Neural progenitor cell (in vitro differentiated cells): ENCODE data around the gene HSPA2. TPM values are rescaled to one million over a fixed set of nuclear protein-coding genes. Genes with fewer than 3 reads are reported as not detected.
"Not testable (repeated sequence)": the region's sequence is repeated elsewhere in the genome, so short reads cannot be mapped to it uniquely, and the experiment has no call there.

Experiments used
- DNase-seq: peaks from one replicate; pipeline ENCODE4 v3.0.0-alpha.2; 2016; ENCODE audit warnings: low spot score
- H2AFZ ChIP-seq: fragments of 200-600 bp; sonication (generic); replicated peaks from 2 replicates; pipeline ENCODE4 v1.6.1; 2016; ENCODE audit warnings: antibody characterized with exemption
- H3F3A ChIP-seq: fragments of 200-600 bp; sonication (generic); 2 replicates; pipeline ENCODE4 v1.6.1; 2016; ENCODE audit warnings: antibody characterized with exemption, low read depth
- H3K27ac ChIP-seq: fragments of 200-600 bp; sonication (generic); 2 replicates; pipeline ENCODE4 v1.5.1; 2016; ENCODE audit warnings: mild to moderate bottlenecking
- H3K27me3 ChIP-seq: fragments of 200-600 bp; sonication (generic); 2 replicates; pipeline ENCODE4 v1.6.1; 2016; ENCODE audit warnings: mild to moderate bottlenecking, moderate library complexity
- H3K36me3 ChIP-seq: fragments of 200-600 bp; sonication (generic); 2 replicates; pipeline ENCODE4 v1.5.1; 2016
- H3K4me1 ChIP-seq: fragments of 200-600 bp; sonication (generic); 2 replicates; pipeline ENCODE4 v1.6.1; 2016; ENCODE audit warnings: mixed run types
- H3K4me2 ChIP-seq: fragments of 200-600 bp; sonication (generic); 2 replicates; pipeline ENCODE4 v1.6.1; 2016
- H3K4me3 ChIP-seq: fragments of 200-600 bp; sonication (generic); 2 replicates; pipeline ENCODE4 v1.5.1; 2016
- H3K79me2 ChIP-seq: fragments of 200-600 bp; sonication (generic); 2 replicates; pipeline ENCODE4 v1.6.1; 2016; ENCODE audit warnings: low read depth
- H3K9ac ChIP-seq: fragments of 200-600 bp; sonication (generic); 2 replicates; pipeline ENCODE4 v1.6.1; 2016
- H3K9me3 ChIP-seq: fragments of 200-600 bp; sonication (generic); 2 replicates; pipeline ENCODE4 v1.5.1; 2016; ENCODE audit warnings: low read depth
- H4K20me1 ChIP-seq: fragments of 200-600 bp; sonication (generic); 2 replicates; pipeline ENCODE4 v1.6.1; 2016; ENCODE audit warnings: low read depth
- H3K27ac Mint-ChIP-seq: 3 replicates; pipeline ENCODE4 v1.8.0; 2021; ENCODE audit warnings: mixed read lengths
- H3K27me3 Mint-ChIP-seq: 2 replicates; pipeline ENCODE4 v1.8.0; 2022; ENCODE audit warnings: low read depth, mild to moderate bottlenecking, inconsistent platforms, moderate library complexity, mixed read lengths; ENCODE audit not compliant: insufficient read depth
- H3K36me3 Mint-ChIP-seq: 3 replicates; pipeline ENCODE4 v1.8.0; 2021; ENCODE audit warnings: mixed read lengths
- H3K4me1 Mint-ChIP-seq: 3 replicates; pipeline ENCODE4 v1.8.0; 2021; ENCODE audit warnings: mixed read lengths
- H3K4me3 Mint-ChIP-seq: 3 replicates; pipeline ENCODE4 v1.8.0; 2021; ENCODE audit warnings: mild to moderate bottlenecking, moderate library complexity, mixed read lengths
- H3K9me3 Mint-ChIP-seq: 3 replicates; pipeline ENCODE4 v1.8.0; 2020; ENCODE audit warnings: mixed read lengths
- EZH2 ChIP-seq: fragments of 200-600 bp; sonication (generic); IDR thresholded peaks from 2 replicates; pipeline ENCODE4 v1.6.1; 2017; ENCODE audit warnings: antibody characterized with exemption, mild to moderate bottlenecking, moderate library complexity
- EZH2phosphoT487 ChIP-seq: fragments of 200-600 bp; sonication (generic); IDR thresholded peaks from 2 replicates; pipeline ENCODE4 v1.6.1; 2017; ENCODE audit warnings: antibody characterized with exemption
- total RNA-seq: library from RNA; depleted of rRNA; stranded (reverse); fragments of >200 nt; gene quantifications from 2 replicates; pipeline ENCODE4 v1.2.3, GENCODE V29; 2015; ENCODE audit warnings: low replicate concordance
- TF ChIP-seq, protein P1 (sequence below): fragments of 200-600 bp; sonication (generic); IDR thresholded peaks from 2 replicates; pipeline ENCODE4 v1.5.1; 2017; ENCODE audit warnings: antibody characterized with exemption, mild to moderate bottlenecking

HSPA2 gene
- total RNA-seq, 1 donor from 2014 or later = 5.5 TPM

DNA sequence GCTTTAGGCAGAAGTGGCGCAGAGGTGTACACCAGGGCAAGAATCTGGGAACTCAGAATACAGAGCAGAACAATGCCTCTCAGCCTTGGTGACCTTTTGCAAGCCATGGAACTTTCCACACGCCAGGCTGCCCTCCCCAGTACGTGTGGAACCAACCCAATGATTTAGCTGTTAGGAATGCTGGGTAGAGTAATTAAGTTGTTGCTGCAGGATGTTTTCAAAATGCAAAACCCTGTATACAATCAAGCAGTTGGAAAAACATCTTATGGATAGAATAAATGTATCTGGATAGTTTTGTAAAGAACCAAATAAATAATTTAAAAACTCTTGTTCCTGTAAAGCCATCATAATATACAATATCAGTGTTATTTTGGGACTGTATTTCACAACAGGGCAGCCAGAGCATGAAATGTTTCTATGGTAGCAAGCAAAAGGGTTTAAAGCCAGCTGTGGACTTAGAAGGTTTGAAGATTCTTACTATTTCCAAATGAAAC lies 28.6 kb downstream of the HSPA2 start:
- Histone ChIP-seq H3F3A (no peaks in the 10 kb centered on the region), H3K27ac (no peak overlapping the region), H3K9ac (no peak overlapping the region), H4K20me1 (no peaks in the 10 kb centered on the region), H3K9me3 (no peaks in the 10 kb centered on the region), H3K36me3 (no peaks in the 10 kb centered on the region), H3K4me2 (no peak overlapping the region), H3K27me3 (no peaks in the 10 kb centered on the region), H3K79me2 (no peaks in the 10 kb centered on the region), H3K4me3 (no peak overlapping the region), H3K4me1 (peaks cover 10% of the 10 kb centered on the region), H2AFZ (no peak overlapping the region)
- H3K27me3 Mint-ChIP-seq = peaks cover 2% of the 10 kb centered on the region
- H3K36me3 Mint-ChIP-seq = no peaks in the 10 kb centered on the region
- DNase-seq = peak; percentile 18
- H3K9me3 Mint-ChIP-seq = no peaks in the 10 kb centered on the region
- no peak overlapping the region for H3K4me3 Mint-ChIP-seq
- peak overlapping the region; percentile 83 for H3K27ac Mint-ChIP-seq
- TF ChIP-seq, protein P1, sequence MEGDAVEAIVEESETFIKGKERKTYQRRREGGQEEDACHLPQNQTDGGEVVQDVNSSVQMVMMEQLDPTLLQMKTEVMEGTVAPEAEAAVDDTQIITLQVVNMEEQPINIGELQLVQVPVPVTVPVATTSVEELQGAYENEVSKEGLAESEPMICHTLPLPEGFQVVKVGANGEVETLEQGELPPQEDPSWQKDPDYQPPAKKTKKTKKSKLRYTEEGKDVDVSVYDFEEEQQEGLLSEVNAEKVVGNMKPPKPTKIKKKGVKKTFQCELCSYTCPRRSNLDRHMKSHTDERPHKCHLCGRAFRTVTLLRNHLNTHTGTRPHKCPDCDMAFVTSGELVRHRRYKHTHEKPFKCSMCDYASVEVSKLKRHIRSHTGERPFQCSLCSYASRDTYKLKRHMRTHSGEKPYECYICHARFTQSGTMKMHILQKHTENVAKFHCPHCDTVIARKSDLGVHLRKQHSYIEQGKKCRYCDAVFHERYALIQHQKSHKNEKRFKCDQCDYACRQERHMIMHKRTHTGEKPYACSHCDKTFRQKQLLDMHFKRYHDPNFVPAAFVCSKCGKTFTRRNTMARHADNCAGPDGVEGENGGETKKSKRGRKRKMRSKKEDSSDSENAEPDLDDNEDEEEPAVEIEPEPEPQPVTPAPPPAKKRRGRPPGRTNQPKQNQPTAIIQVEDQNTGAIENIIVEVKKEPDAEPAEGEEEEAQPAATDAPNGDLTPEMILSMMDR = no peak
- TF ChIP-seq EZH2phosphoT487 (no peak), EZH2 (no peak)
- peaks cover 23% of the 10 kb centered on the region for H3K4me1 Mint-ChIP-seq

DNA sequence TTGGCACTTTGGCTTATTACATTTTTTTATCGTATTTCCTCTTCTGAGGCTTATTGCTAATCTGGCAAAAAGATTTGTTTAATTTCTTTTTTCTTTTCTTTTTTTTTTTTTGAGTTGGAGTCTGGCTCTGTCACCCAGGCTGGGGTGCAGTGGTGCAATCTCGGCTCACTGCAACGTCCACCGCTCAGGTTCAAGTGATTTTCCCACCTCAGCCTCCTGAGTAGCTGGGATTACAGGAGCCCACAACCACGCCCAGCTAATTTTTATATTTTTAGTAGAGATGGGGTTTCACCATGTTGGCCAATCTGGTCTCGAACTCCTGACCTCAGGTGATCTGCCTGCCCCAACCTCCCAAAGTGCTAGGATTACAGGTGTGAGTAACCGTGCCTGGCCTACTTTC lies 29.1 kb downstream of the HSPA2 start:
- not testable (repeated sequence) for H2AFZ ChIP-seq

DNA sequence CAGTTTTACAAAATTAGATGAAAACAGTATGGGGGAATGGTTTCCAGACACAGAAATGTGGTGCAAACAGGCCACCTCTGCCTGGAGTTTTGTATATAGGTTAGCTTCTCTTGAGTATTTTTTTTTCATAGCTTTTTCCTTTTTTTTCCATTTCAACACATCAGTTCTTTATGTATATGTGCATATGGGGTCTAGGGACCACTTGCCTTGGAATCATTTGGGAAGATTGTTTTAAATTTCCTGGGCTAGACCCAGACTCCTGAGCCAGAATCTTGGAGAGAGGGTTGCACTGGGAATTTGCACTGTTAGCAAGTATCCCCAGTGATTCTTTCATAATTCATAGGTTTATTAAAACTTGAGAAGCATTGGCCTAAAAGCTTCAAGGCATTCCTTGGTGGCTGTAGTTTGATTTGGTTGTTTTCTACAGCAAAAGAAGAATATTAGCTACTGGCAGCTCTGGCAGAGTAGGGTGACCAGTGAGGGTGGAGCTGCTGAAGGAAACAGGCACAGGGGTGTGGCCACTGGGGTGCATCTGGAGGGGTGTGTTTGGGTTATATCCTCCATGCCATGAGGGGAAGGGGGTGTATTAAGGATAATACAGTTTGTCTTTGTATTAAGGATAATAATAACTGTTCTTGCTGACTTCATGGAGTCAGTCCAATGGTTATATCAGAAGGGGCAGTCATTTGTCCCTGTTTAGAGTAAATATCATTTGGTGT lies 32.0 kb downstream of the HSPA2 start:
- H3K4me1 ChIP-seq = peaks cover 10% of the 10 kb centered on the region
- peak overlapping the region; percentile 26 for H3K27ac Mint-ChIP-seq
- no peaks in the 10 kb centered on the region for H3K27me3 ChIP-seq
- H3F3A ChIP-seq = no peaks in the 10 kb centered on the region
- no peak overlapping the region for H3K27ac ChIP-seq
- H3K9me3 ChIP-seq = no peaks in the 10 kb centered on the region
- no peak overlapping the region for H3K4me3 Mint-ChIP-seq
- H3K9ac ChIP-seq = no peak overlapping the region
- no peaks in the 10 kb centered on the region for H3K36me3 ChIP-seq
- H3K36me3 Mint-ChIP-seq = no peaks in the 10 kb centered on the region
- TF ChIP-seq EZH2phosphoT487 (no peak), EZH2 (no peak)
- TF ChIP-seq, protein P1 = no peak
- peaks cover 19% of the 10 kb centered on the region for H3K4me1 Mint-ChIP-seq
- H3K4me2 ChIP-seq = no peak overlapping the region
- no peaks in the 10 kb centered on the region for H3K27me3 Mint-ChIP-seq
- peak overlapping the region; percentile 91 for H2AFZ ChIP-seq
- H4K20me1 ChIP-seq = no peaks in the 10 kb centered on the region
- DNase-seq = no peak
- H3K4me3 ChIP-seq = no peak overlapping the region
- no peaks in the 10 kb centered on the region for H3K9me3 Mint-ChIP-seq
- H3K79me2 ChIP-seq = no peaks in the 10 kb centered on the region

More for the DNA sequence above, 29.1 kb downstream of the HSPA2 start:
- not testable (repeated sequence) for H3K27ac ChIP-seq, DNase-seq, H3K36me3 ChIP-seq, H4K20me1 ChIP-seq, H3F3A ChIP-seq, H3K4me3 ChIP-seq, H3K9ac ChIP-seq, H3K27ac Mint-ChIP-seq, H3K27me3 ChIP-seq, H3K79me2 ChIP-seq, H3K4me3 Mint-ChIP-seq, H3K9me3 Mint-ChIP-seq, H3K36me3 Mint-ChIP-seq, H3K27me3 Mint-ChIP-seq, H3K4me2 ChIP-seq, H3K9me3 ChIP-seq
- H3K4me1 Mint-ChIP-seq = peaks cover 23% of the 10 kb centered on the region
- peaks cover 10% of the 10 kb centered on the region for H3K4me1 ChIP-seq

DNA sequence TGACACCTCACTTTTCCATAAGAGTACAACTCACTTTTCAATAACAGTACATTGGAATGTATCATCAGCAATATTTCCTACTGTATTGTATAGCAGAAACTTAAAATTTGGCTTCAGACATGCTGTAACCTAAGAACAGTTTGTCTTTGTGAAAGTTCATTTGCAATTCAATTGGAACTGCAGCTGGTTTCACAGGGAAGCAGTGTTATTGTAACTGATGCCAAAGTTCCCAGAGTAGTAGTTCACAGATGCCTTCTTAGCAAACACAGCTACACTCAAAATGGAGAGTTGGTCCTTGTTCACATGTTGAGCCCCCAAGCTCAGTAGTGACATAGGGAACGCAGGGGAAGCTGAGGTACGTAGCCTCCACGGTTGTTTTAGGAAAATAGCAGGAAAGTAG lies 32.6 kb downstream of the HSPA2 start:
- Mint-ChIP-seq H3K36me3 (no peaks in the 10 kb centered on the region), H3K4me1 (peaks cover 19% of the 10 kb centered on the region), H3K9me3 (no peaks in the 10 kb centered on the region), H3K4me3 (no peak overlapping the region), H3K27ac (peak overlapping the region; percentile 66), H3K27me3 (no peaks in the 10 kb centered on the region)
- H3K79me2 ChIP-seq = no peaks in the 10 kb centered on the region
- H3K9ac ChIP-seq = no peak overlapping the region
- peak overlapping the region; percentile 91 for H2AFZ ChIP-seq
- no peak overlapping the region for H3K27ac ChIP-seq
- DNase-seq = peak; percentile 9
- no peaks in the 10 kb centered on the region for H3F3A ChIP-seq
- H3K9me3 ChIP-seq = no peaks in the 10 kb centered on the region
- no peak overlapping the region for H3K4me2 ChIP-seq
- H4K20me1 ChIP-seq = no peaks in the 10 kb centered on the region
- H3K27me3 ChIP-seq = no peaks in the 10 kb centered on the region
- H3K4me3 ChIP-seq = no peak overlapping the region
- no peak for TF ChIP-seq EZH2phosphoT487
- no peak for TF ChIP-seq EZH2
- TF ChIP-seq, protein P1 = no peak
- H3K4me1 ChIP-seq = peaks cover 10% of the 10 kb centered on the region
- no peaks in the 10 kb centered on the region for H3K36me3 ChIP-seq
